Mesangial cell (primary cell): ENCODE measurements around the gene FERMT2. TPM values are rescaled to one million over a fixed set of nuclear protein-coding genes. Genes with fewer than 3 reads are reported as not detected.

Experiments used
- total RNA-seq: library from RNA; depleted of rRNA; stranded (reverse); fragments of >200 nt; gene quantifications from 2 replicates; pipeline ENCODE4 v1.2.3, GENCODE V29; 2015

Gene FERMT2, protein sequence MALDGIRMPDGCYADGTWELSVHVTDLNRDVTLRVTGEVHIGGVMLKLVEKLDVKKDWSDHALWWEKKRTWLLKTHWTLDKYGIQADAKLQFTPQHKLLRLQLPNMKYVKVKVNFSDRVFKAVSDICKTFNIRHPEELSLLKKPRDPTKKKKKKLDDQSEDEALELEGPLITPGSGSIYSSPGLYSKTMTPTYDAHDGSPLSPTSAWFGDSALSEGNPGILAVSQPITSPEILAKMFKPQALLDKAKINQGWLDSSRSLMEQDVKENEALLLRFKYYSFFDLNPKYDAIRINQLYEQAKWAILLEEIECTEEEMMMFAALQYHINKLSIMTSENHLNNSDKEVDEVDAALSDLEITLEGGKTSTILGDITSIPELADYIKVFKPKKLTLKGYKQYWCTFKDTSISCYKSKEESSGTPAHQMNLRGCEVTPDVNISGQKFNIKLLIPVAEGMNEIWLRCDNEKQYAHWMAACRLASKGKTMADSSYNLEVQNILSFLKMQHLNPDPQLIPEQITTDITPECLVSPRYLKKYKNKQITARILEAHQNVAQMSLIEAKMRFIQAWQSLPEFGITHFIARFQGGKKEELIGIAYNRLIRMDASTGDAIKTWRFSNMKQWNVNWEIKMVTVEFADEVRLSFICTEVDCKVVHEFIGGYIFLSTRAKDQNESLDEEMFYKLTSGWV
- total RNA-seq = 73.2 and 74.8 TPM in 2 replicates

DNA sequence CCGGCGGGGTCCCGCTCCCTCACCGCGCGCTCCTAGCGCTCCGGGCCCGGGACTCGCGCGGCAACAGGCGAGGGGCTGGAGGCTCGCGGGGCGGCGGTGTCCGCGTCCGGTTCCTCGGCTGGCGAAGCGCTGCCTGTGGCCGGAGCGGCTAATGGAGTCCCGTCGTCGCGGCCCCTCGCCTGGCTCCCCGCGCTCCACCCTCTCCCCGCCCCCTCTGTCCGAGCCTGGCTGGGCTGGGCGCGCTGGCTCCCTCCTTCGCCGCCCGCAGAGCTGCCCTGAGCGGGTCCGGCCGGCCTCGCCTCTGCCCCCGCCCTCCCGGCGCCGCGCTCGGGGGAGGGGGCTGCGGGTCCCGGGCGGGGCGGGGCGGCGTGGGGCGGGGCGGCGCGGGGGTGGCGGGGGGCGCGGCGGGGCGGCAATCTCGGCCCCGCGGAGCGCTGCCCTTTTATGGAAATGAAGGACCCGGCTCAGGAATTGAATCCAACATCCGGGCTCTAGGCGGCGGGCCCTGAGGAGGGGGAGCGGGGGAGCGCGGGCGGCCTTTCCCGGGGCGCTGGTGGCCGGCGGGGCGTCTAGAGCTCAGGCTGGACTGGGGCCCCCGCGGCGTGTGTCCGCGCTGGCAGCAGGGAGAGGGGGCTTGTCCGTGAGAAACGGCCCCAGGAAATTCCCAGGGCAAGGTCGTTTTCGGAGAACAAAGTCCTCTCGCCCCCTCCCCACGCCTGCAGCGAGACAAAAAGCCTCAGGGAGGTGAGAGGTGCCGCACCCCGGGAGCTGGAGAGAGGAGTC lies at the start of gene FERMT2:
FERMT2 (minus strand) TSS at position 153 of the 783 bp plus-strand sequence. CDS start 482 bp downstream, outside the sequence.

Other genes with a start within 250 kb of the FERMT2 start
- gene PSMC6, start 243.8 kb downstream of the FERMT2 start, total RNA-seq = 40.8 and 66.3 TPM in 2 replicates
- 10.0 and 10.3 TPM in 2 replicates for gene STYX, start 220.9 kb downstream of the FERMT2 start, total RNA-seq
- 14.6 and 32.8 TPM in 2 replicates for gene GNPNAT1, start 159.4 kb downstream of the FERMT2 start, total RNA-seq
- gene DDHD1, start 202.3 kb upstream of the FERMT2 start, total RNA-seq = 5.5 and 5.8 TPM in 2 replicates